22Rv1 (cell line): ENCODE measurements around the gene ATP2C1.

Source experiments
- CTCF ChIP-seq: fragments of 450-650 bp; IDR thresholded peaks from 2 replicates; pipeline ENCODE4 v1.5.1; 2017; ENCODE audit warnings: mild to moderate bottlenecking
- ZFX ChIP-seq: fragments of 450-650 bp; IDR thresholded peaks from 2 replicates; pipeline ENCODE4 v1.6.1; 2017; ENCODE audit warnings: antibody characterized with exemption, borderline replicate concordance

GRCh38 chr3:130878464-130878863, 15.4 kb upstream of the ATP2C1 start:
- TF ChIP-seq CTCF (no peak), ZFX (no peak)
